ENCODE data around the gene RCOR1.
"Not testable (repeated sequence)": the region's sequence is repeated elsewhere in the genome, so short reads cannot be mapped to it uniquely, and the experiment has no call there.

RCOR1 gene

GRCh38 chr14:102629808-102630350 lies 37.4 kb downstream of the RCOR1 start:
- no peak for DNase-seq (ENCODE audit: low spot score)

DNA sequence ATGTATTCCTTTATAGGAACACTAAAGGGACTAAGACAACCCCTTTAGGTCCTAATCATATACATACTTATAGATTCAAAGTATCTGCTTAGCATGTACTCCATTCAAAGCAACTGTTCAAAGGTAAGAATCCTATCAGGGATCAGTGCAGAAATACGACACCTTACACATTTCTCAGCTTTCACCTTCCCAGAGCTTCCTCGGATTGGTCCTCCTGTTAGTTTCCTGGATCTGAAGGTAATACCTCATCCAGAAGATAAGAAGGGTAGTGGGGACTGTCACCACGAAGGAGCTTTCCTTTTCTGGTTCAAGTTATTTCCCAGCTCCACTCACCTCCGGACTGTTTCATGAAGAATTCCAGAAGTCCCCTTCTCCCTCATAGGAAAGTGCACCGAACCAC lies 38.0 kb downstream of the RCOR1 start:
- no peak for DNase-seq (ENCODE audit: low spot score)

DNA sequence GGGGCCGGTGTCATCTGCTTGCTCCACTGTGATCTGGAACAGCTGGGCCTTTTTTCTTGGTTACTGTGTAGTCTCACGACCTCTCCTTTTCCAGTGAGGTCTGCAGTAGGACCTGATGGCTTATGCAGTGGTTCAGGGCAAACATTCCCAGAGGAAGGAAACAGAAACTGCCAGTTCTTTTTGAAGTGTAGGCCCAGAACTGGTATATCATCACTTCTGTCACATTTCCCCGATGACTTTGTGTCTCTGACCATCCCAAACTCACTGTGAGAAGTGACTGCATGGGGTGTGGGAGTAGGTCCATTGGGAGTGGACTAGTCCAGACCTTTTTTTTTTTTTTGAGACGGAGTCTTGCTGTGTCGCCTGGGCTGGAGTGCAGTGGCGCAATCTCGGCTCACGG lies 38.4 kb downstream of the RCOR1 start:
- no peak for DNase-seq (ENCODE audit: low spot score)

GRCh38 chr14:102633906-102634595 lies 41.6 kb downstream of the RCOR1 start:
- peak; percentile 73 for DNase-seq (ENCODE audit: low spot score)

DNA sequence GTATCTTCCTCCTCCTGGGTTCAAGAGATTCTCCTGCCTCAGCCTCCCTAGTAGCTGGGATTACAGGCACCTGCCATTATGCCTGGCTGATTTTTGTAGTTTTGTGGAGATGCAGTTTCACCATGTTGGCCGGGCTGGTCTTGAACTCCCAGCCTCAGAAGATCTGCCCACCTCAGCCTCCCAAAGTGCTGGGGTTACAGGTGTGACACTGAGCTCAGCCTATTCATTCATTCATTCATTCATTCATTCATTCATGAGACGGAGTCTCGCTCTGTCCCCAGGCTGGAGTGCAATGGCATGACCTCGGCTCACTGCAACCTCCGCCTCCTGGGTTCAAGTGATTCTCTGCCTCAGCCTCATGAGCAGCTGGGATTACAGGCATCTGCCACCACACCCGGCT lies 47.2 kb downstream of the RCOR1 start:
- not testable (repeated sequence) for DNase-seq (ENCODE audit: low spot score)

DNA sequence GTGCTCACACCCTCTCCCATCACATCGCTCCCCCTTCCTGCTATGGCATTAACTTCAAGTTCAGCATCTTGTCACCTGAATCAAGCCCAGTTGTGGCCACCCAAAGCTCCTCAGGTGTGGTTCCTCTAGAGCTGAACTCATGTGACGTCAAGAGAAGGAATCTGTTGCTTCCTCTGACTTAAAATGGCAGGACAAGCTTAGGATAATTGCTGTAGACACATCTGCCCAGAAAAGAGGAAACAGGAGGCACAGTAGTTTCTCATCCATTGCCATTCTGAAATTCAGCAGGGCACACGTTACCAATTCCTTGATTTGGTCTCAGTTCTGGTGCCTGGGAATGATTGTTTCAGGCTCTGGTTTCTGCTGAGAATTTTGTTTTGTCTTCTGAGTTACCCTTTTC lies 52.1 kb downstream of the RCOR1 start:
- DNase-seq (ENCODE audit: low spot score): no peak

DNA sequence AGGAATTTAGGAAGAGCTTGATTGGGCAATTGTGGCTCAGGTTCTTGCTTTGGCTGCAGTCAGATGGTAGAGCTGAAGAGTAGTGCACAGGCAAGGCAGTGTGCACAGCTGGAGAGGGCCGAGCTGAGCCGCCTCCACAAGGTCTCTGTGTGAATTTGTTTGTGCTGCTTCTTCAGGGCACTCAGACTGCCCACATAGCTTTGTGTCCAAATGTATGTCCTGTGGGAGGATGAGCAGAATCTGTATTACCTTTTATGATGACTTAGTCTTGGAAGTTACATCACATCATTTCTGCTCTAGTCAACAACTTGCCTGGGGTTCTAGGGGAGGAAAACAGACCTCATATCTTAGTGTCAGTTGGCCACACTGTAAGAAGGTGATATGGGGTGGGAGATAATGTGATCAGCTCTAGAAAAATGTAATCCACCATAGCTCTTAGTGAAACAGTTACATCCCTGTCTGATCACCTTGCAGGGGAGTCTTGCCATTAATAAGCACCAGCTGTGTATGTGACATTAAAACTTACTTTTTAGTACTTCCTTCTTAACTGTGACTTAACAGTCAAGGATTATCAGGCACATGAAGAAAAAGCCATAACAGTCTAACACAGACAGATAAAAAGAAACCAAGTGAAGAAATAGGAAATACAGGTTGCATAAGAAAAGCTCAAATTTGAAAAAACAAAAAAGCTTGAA lies 53.4 kb downstream of the RCOR1 start:
- DNase-seq (ENCODE audit: low spot score): peak; percentile 11

DNA sequence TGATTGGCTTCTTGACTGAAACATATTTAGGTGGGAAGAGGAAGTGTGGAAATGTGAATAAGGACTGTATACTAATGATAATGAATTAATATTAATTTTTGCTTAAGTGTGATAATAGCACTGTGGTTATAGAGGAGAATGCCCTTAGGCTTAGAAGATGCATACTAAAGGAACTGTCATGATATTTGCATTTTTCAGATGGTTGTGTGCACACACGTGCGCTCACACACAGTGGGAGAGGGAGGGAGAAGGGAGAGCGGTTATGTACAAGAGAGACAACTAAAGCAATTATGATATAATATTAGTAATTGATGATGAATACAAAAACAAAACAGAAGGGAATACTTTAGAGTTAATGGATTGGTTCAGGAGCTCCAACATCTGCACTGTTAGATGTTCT lies 54.2 kb downstream of the RCOR1 start:
- DNase-seq (ENCODE audit: low spot score): no peak

DNA sequence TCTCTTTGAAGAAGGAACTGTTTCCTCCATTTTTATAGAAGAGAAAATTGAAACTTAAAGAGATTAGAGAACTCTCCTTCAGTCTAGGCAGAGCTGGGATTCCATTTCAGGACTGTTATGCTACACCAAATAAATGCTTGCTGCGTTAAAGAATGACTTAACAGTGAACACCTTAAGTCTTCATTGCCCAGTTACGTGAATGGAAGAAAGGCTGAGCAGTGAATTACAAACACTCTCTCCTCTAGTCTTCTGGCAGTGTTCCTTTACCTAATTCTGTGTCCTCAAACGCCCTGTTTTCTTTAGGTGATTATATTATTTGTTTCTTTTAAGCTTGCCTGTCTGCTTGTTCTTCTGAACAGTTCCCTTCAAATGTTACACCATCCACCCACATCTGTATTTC lies 59.7 kb downstream of the RCOR1 start:
- no peak for DNase-seq (ENCODE audit: low spot score)

DNA sequence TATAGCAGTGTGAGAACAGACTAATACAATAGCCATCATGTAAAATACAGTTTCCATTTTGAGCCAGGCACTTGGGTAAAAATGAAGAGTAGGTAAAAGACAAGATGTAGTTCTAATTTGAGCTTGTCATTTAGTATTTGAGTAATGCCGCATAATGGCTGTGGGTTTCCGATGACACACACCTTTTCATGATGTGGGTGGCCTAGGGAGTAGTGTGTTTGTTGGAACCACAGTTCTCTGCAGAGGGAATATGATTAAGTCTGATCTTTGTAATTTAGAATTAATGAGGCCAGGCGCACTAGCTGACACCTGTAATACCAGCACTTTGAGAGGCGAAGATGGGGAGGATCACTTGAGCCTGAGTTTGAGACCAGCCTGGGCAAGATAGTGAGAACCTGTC lies 61.8 kb downstream of the RCOR1 start:
- peak; percentile 8 for DNase-seq (ENCODE audit: low spot score)

DNA sequence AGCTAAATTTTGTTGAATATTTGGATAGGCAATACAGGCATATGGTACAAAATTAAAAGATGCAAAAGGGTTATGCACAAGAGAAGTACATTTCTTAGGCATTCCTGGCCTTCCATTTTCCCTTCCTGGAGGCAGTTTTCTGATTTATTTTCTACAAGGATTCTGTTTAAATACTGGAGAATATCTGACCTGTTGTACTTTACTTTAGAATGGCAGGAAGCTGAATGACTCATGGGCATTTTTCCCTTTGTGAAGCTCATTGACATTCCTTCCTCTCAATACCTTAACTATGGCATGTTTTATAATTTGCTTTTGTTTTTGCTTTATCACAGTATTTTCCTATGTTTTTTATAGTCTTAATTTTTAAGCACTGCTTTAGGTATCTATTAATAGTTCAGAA lies 62.7 kb downstream of the RCOR1 start:
- DNase-seq (ENCODE audit: low spot score): no peak

GRCh38 chr14:102659797-102660196 lies 67.3 kb downstream of the RCOR1 start:
- DNase-seq (ENCODE audit: low spot score): no peak

GRCh38 chr14:102661614-102662013 lies 69.2 kb downstream of the RCOR1 start:
- no peak for DNase-seq (ENCODE audit: low spot score)

DNA sequence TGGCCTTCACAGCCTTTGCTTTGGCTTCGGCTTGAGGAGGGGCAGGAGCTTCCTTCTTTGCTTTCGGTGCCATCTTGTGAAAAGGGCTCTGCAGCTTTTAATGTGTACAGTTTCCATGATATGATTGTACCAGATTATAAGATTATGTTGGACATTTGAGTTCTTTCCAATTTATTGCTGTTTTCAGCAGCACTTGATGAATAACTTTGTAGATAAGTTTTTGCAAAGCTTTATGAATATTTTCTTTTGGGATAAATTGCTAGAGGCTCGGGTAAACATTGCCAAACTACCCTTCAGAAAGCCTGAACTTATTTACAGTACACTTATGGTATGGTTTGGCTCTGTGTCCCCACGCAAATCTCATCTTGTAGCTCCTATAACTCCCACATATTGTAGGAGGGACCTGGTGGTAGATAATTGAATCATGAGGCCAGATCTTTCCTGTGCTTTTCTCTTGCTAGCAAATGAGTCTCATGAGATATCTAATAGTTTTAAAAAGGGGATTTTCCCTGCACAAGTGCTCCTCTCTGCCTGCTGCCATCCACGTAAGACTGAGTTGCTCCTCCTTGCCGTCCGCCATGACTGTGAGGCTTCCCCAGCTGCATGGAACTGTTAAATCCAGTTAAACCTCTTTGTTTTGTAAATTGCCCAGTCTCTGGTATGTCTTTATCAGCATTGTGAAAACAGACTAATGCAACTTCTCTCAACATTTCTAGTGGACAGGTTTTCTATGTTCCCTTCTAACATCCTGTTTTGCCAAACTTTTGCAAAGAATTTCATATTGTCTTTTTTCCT lies 70.4 kb downstream of the RCOR1 start:
- no peak for DNase-seq (ENCODE audit: low spot score)

DNA sequence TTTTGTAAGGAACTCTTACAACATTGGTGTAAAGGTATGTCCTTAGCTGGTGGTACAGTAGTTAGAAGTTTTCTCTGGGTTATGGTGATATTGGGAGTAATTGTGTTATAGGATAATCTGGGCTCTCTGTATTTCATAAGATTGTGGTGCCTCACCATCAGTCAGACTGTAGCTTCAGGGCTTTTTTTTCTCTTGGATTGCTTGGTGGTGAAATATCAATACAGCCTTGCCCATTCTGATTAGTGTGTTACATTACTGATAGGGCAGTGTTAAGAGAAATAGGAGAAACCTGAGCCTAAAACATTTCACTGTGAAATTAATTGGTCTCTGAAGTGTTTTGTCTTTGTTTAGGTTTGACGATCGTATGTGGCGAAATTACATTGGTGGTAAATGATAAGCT lies 71.0 kb downstream of the RCOR1 start:
- DNase-seq (ENCODE audit: low spot score): no peak

DNA sequence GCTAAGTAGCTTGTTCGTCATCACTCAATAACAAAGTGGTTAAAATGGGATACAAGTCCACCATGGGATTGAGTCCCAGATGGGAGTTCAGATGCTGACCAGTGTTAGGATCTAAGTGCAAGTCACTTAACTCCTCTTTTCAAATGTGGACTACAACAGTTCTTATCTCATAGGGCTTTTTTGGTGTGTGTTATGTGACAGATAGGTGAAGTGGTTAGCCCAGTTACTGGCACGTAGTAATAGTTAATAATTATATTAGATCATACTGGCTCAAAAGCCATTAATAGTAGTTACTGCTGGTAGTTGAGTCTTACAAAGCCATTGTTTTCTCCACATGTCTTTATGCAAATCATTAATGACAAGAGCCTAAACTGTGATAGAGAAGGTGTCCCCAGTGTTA lies 73.2 kb downstream of the RCOR1 start:
- DNase-seq (ENCODE audit: low spot score): no peak

GRCh38 chr14:102666635-102667034 lies 74.2 kb downstream of the RCOR1 start:
- no peak for DNase-seq (ENCODE audit: low spot score)

DNA sequence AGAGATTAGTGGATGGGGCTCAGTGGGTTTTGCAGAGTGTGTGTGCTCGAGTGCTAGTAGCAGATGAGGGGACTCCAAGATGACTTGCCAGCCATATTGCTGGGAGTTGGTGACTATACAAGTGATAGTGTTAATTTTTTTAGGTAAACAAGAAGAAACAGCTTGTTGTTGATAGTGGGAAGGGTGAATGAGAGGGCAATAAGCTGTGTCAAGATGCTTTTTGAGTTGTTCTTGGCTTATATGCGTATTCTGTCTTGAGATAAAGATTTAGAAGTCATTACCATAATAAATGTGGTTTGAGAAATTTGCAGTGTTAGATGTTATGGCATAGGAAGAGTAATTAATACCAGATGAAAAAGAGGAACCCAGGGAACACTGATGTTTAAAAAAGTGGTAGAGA lies 75.3 kb downstream of the RCOR1 start:
- DNase-seq (ENCODE audit: low spot score): no peak

- DNase-seq (ENCODE audit: low spot score): no peak
Observed at GRCh38 chr14:102668291-102668873, 75.9 kb downstream of the RCOR1 start.

GRCh38 chr14:102671410-102671809 lies 79.0 kb downstream of the RCOR1 start:
- DNase-seq (ENCODE audit: low spot score): no peak

- no peak for DNase-seq (ENCODE audit: low spot score)
Observed at GRCh38 chr14:102672410-102672960, 80.0 kb downstream of the RCOR1 start.

DNA sequence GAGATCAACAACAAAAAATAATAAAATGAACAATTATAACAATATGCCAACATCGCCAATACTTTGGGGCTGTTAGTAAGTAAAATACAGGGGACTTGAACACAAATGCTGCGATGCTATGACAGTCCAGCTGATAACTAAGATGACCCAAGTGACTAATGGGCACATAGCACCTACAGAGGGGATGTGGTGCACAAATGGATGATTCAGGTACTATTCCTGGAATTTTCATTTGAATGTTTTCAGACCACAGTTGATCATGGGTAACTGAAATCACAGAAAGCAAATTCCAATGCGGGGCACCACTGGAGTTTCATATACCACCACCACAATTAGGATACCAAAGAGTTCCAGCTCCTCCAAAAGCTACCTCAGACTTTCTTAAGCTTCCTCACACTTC lies 82.9 kb downstream of the RCOR1 start:
- no peak for DNase-seq (ENCODE audit: low spot score)
